KG1 (cell line): ENCODE results near the gene HYCC1.
"Not testable (repeated sequence)": the region's sequence is repeated elsewhere in the genome, so short reads cannot be mapped to it uniquely, and the experiment has no call there.

ENCODE experiments used
- DNase-seq: peaks from one replicate; lab custom pipeline; 2025; lab: John Stamatoyannopoulos, UW

HYCC1 gene

DNA sequence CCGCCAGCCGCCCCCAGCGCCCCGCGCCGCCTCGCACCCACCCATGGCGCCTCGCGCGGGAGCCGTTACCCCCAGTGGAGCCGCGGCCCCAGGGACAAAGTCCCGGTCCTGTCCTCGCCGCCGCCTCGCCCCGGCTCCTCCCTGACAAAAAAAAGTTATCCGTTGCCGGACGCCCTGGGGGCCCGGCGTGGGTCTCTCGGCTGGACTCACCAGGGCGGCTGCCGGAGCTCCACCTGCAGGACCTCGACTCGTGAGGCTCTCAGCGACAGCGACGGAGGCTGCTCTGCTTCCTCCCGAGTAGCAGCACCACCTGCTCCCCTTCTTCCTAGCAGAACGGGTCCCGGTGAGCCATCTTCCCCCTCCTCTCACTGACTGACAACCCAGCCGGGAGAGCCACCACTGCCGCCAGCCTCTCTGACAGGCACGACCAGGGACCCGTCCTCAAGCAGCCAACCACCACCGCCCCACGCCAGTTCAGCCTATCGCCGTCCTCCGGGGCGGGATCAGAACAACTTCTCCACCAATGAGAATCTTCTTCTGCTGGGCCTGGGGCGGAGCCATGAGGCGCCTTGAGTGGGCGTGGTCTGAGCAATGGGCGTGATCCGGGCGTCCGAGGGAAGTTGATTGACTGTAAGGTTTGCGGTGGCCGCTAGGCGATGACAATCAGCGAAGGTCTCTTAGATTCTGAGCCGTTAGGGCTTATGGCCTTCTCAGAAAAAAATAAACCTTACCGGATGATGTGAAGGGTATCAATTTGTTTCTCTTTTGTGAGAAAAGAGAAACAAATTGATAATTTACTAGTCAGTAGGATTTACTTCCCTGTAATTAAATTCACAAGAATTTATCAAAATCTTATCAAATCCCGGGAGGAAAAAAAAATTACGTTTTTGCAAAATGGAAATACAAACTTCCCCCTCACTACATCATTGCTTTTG lies at the start of gene HYCC1:
Gene HYCC1 (minus strand): TSS at position 416 of the 935 bp plus-strand sequence. CDS start 23,019 bp downstream, outside the sequence.
- DNase-seq, result peak; percentile 99

DNA sequence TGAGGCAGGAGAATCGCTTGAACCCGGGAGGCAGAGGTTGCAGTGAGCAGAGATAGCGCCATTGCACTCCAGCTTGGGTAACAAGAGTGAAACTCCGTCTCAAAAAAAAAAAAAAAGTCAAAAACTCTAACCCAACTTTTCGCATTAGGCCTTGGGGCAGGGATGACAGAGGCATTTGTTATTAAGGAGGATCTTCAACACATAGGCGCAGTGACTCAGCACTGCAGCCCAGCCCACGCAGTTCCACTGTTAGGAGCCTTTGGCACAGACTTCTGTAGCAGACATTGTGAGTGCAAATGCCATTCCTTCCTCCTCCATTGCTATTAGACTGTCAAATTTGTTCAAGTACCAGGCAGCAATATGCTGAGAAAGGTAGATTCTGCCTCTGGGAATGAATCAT lies 48.5 kb upstream of the HYCC1 start:
- no peak for DNase-seq

DNA sequence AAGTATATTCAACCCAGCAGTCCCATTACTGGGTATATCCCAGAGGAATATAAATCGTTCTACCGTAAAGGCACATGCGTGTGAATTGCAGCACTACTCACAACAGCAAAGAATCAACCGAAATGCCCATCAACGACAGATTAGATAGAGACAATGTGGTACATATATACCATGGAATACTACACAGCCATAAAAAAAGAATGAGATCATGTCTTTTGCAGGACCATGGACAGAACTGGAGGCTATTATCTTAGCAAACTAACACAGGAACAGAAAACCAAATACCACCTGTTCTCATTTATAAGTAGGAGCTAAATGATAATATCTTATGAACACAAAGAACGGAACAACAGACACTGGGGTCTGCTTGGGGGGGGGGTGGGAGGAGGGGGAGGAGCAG lies 47.4 kb upstream of the HYCC1 start:
- DNase-seq, result no peak

DNA sequence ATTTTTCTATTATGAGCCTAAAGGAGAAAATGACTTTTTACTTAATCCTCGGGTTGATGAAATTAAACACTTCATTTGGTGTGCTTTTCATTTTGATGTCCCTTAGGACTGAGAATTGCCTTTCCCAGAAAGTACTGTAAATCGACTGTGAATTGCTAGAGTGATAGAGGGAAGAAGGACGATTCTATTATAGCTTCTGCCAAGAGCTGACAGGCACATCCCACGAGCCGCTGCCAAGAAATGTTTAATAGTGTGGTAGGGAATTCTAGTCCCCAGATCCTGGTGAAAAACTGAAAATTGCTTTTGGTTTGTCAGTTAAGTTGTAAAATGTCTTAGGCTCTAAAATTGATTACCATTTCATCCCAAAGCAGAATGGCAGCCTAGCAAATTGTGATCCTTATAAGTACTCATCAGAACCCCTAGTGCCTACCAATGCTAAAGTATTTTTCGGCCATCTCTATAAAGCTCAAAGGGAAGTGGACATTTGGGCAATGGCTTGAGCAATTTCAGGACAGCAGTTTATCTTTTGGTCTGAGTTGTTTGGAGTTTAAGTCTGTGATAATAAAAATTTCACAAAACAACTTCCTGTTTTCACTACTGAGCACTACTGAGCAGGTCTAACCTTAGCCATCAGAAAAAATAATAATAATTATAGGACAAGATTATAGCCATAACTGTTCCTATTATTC lies 44.6 kb upstream of the HYCC1 start:
- DNase-seq, result no peak

DNA sequence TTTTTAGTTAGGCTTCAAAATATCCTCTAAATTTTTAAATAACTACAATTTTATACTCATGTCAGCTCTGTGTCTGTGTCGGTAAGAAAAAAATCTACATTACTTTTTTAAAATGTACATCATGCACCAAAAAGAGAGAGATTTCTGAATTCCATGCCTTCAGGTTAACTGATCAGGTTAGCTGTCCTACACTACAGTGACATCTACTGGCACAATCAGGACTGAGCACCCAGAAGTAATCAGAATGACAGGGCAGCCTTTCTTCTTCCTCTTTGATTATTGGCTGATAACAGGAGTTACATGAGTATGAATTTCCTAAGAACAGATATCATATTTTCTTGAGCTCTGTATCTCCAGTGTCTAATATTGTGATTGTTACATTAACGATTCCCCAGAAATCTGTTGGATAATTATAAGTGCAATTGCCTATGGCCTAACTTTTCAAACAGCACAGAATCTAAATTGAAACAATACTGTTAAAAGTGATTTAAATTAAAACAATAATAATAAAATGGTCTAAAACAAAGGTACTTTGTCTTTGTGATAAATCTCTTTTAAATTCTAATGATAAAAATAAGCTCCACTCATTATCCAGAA lies 41.8 kb upstream of the HYCC1 start:
- peak; percentile 28 for DNase-seq

DNA sequence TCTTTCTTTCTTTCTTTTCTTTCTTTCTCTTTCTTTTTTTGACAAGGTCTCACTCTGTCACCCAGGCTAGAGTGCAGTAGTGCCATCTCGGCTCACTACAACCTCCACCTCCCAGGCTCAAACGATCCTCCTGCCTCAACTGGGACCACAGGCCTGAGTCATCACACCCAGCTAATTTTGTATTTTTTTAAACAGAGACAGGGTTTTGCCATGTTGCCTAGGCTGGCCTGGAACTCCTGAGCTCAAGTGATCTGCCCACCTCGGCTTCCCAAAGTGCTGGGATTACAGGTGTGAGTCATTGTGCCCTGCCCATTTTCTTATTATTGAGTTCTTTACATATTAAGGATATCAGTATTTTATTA lies 37.2 kb upstream of the HYCC1 start:
- DNase-seq, result not testable (repeated sequence)

DNA sequence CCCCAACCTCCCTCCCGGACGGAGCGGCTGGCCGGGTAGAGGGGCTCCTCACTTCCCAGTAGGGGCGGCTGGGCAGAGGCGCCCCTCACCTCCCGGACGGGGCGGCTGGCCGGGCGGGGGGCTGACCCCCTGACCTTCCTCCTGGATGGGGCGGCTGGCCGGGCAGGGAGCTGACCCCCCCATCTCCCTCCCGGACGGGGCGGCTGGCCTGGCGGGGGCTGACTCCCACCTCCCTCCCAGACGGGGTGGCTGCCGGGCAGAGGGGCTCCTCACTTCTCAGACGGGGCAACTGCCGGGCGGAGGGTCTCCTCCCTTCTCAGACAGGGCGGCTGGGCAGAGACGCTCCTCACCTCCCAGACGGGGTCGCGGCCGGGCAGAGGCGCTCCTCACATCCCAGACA lies 32.4 kb upstream of the HYCC1 start:
- not testable (repeated sequence) for DNase-seq

DNA sequence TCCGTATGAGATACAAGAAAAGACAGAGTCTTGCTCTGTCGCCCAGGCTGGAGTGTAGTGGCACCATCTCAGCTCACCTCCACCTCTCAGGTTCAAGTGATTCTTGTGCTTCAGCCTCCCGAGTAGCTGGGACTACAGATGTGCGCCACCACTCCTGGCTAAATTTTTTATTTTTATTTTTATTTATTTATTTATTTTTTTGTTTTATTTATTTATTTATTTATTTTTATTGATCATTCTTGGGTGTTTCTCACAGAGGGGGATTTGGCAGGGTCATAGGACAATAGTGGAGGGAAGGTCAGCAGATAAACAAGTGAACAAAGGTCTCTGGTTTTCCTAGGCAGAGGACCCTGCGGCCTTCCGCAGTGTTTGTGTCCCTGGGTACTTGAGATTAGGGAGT lies 31.2 kb upstream of the HYCC1 start:
- DNase-seq, result not testable (repeated sequence)

DNA sequence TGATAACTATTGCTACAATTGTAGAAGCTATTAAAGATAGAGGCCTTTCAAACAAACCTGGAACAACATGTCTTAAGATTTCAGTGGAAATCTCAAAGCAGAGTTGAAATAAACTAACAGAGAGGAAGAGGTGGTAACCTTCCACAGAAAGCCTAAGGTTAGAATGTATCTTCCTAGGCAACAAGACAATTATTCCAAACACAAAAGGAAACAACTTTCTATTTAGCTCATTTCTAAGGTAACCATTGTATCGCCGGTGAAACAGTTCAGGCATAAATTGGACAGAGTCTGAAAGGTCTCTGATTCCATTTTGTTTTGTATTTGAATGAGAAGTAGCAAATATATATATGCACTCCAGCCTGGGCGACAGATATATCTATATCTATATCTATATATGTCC lies 30.7 kb upstream of the HYCC1 start:
- DNase-seq, result no peak

- no peak for DNase-seq
Observed at GRCh38 chr7:23043441-23043840, 29.5 kb upstream of the HYCC1 start.

GRCh38 chr7:23039674-23040073 lies 25.7 kb upstream of the HYCC1 start:
- not testable (repeated sequence) for DNase-seq

- not testable (repeated sequence) for DNase-seq
Observed at GRCh38 chr7:23035542-23036371, 21.8 kb upstream of the HYCC1 start.

- no peak for DNase-seq
Observed at GRCh38 chr7:23027261-23027660, 13.3 kb upstream of the HYCC1 start.

DNA sequence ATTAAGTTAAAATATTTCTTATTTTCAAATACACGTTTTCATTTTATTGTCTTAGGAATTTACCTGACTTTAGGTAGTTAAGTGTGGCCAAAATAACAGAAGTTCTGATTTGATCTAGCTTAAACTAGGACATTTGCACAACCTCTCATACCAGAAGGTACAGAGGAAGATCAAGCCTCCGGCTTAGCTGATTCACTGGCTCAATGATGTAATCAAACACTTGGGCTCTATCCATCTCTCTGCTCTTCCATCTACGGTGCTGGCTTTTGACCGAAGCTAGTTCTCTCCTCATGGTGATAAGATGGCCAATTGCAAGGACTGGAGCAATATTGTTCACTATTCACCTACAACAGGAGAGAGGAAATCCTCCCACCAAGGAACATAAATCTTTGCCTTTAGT lies 12.2 kb upstream of the HYCC1 start:
- no peak for DNase-seq

DNA sequence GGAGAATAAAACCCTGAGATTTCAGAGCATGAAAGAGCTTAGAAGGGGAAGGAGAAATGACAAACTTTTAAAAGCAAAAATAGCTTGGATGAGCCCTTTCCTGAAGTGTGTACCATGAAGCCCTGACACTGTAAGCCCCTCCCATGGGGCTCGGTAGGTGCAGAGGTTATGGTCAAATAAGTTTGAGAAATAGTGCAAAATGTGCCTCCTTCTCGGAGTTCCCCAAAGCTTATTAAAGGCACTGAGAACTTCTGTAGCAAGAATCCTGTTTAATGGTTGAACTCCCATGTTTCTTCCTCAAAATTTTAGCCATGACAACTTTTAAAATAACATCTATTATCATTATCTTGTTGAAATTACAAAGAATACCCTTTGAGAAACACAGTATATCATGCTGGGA lies 10.5 kb upstream of the HYCC1 start:
- no peak for DNase-seq

- no peak for DNase-seq
Observed at GRCh38 chr7:23022851-23023250, 8.9 kb upstream of the HYCC1 start.

GRCh38 chr7:23022258-23022769 lies 8.4 kb upstream of the HYCC1 start:
- DNase-seq, result no peak

GRCh38 chr7:23021596-23021995 lies 7.7 kb upstream of the HYCC1 start:
- no peak for DNase-seq

DNA sequence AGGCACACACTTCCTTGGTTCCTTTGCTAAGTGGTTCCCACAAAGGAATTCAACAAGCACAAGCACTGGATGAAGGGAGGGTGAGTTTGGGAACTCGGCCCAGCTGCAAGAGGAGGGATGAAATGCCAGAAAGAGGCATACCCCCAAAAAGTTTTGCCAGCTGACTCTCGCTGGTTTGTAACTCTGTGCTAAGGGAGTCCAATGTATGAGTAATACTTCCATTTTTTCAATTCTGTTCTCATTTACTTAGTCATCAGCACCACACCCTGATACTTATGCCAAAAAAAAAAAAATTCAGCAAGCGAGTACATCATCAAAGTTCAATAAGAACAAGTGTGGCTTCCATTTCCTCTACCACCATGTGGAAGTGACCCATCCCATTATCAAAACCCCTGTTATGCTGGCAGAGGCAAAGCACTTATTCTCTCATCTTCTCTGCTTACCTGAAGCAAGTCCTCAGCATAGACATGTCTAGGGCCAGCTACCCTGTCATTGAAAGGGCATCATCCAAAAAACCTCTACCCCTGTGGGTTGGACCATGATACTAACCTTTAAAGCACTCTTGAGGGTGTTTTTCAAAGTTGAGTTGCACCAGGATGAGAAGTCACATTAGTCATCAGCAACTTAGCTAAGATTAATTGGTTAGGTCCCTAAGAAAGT lies 6.9 kb upstream of the HYCC1 start:
- DNase-seq, result no peak

DNA sequence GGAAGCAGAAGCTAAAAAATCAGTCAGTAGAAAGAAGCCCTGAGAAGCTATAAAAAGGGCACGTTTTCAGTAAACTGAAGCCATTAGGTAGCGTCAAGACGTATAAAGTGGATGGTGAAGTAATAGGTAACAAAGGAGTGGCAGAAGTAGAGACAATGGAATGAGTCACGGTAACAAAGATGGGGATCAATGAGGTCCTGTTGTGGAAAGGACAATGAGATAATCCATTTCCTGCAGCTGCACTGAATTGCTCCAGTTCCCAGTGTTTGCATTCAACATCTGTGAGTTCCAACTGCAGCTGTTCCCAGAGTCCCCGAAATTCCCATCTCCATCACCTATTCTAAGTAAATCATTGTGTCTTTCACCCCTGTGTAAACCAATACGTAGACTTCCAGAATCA lies 4.8 kb upstream of the HYCC1 start:
- DNase-seq, result no peak

- DNase-seq, result no peak
Observed at GRCh38 chr7:23017309-23017708, 3.4 kb upstream of the HYCC1 start.
